Mesenchymal stem cell (in vitro differentiated cells and primary cell): ENCODE measurements around the gene ABCB4.

Source experiments
- DNase-seq: peaks from one replicate; pipeline ENCODE4 v3.0.0-alpha.2; 2013
- H2AFZ ChIP-seq: one replicate; pipeline ENCODE4 v1.6.1; 2013; ENCODE audit warnings: low read depth, mild to moderate bottlenecking, control low read depth, inconsistent platforms, low read length, moderate library complexity
- H2AK5ac ChIP-seq: 2 replicates; pipeline ENCODE4 v1.6.1; 2013; ENCODE audit warnings: low read length, moderate library complexity, mild to moderate bottlenecking, inconsistent platforms; ENCODE audit not compliant: severe bottlenecking
- H2BK120ac ChIP-seq: one replicate; pipeline ENCODE4 v1.6.1; 2013; ENCODE audit warnings: low read depth, mild to moderate bottlenecking, inconsistent platforms, low read length, moderate library complexity
- H2BK12ac ChIP-seq, 2 experiments: one replicate each; pipeline ENCODE4 v1.6.1; 2013; ENCODE audit warnings: inconsistent platforms in 2 of 2, low read length in 2 of 2, mild to moderate bottlenecking in 2 of 2, moderate library complexity in 2 of 2, control low read depth in 1 of 2
- H2BK15ac ChIP-seq: one replicate; pipeline ENCODE4 v1.6.1; 2013; ENCODE audit warnings: mild to moderate bottlenecking, low read depth, inconsistent platforms; ENCODE audit not compliant: poor library complexity, severe bottlenecking
- H2BK5ac ChIP-seq: 2 replicates; pipeline ENCODE4 v1.6.1; 2013; ENCODE audit warnings: low read depth, mild to moderate bottlenecking, low read length, control low read depth, inconsistent platforms; ENCODE audit not compliant: poor library complexity, severe bottlenecking
- H3K14ac ChIP-seq, 2 experiments: one replicate each; pipeline ENCODE4 v1.6.1; 2013; ENCODE audit warnings: inconsistent platforms in 2 of 2, low read length in 2 of 2, control low read depth in 1 of 2, mild to moderate bottlenecking in 1 of 2, moderate library complexity in 1 of 2
- H3K18ac ChIP-seq, 2 experiments: one replicate each; pipeline ENCODE4 v1.6.1; 2013; ENCODE audit warnings: inconsistent platforms in 2 of 2, low read length in 2 of 2, control low read depth in 1 of 2, low read depth in 1 of 2, mild to moderate bottlenecking in 1 of 2
- H3K23ac ChIP-seq, 2 experiments: one replicate each; pipeline ENCODE4 v1.6.1; 2013; ENCODE audit warnings: inconsistent platforms in 2 of 2, low read length in 2 of 2, mild to moderate bottlenecking in 2 of 2, moderate library complexity in 2 of 2, control low read depth in 1 of 2
- H3K27ac ChIP-seq: 2 replicates; pipeline ENCODE4 v1.5.1; 2013; ENCODE audit warnings: mild to moderate bottlenecking, moderate library complexity, low read length, control low read depth, inconsistent platforms; ENCODE audit not compliant: poor library complexity, severe bottlenecking
- H3K27me3 ChIP-seq, 2 experiments: 2 replicates each; pipeline versions ENCODE4 v1.6.1 to v1.7.0; 2013; ENCODE audit warnings: low read length in 2 of 2, mild to moderate bottlenecking in 2 of 2, moderate library complexity in 2 of 2, control low read depth in 1 of 2, inconsistent platforms in 1 of 2; ENCODE audit not compliant: control insufficient read depth in 1 of 2, insufficient read depth in 1 of 2
- H3K36me3 ChIP-seq, 2 experiments: 2 replicates each; pipeline versions ENCODE4 v1.6.1 to v1.7.0; 2013; ENCODE audit warnings: low read length in 2 of 2, control low read depth in 1 of 2, inconsistent platforms in 1 of 2, low read depth in 1 of 2, mild to moderate bottlenecking in 1 of 2; ENCODE audit not compliant: insufficient read depth in 2 of 2, control insufficient read depth in 1 of 2
- H3K4ac ChIP-seq, 2 experiments: one replicate each; pipeline ENCODE4 v1.6.1; 2013; ENCODE audit warnings: inconsistent platforms in 2 of 2, low read length in 2 of 2, mild to moderate bottlenecking in 2 of 2, moderate library complexity in 2 of 2, control low read depth in 1 of 2, low read depth in 1 of 2
- H3K4me1 ChIP-seq: 2 replicates; pipeline ENCODE4 v1.6.1; 2013; ENCODE audit warnings: low read depth, low read length, control low read depth; ENCODE audit not compliant: control insufficient read depth, insufficient read depth
- H3K4me2 ChIP-seq: 2 replicates; pipeline ENCODE4 v1.6.1; 2013; ENCODE audit warnings: low read length, mild to moderate bottlenecking, inconsistent platforms; ENCODE audit not compliant: poor library complexity, severe bottlenecking
- H3K4me3 ChIP-seq, 2 experiments: 2 replicates each; pipeline versions ENCODE4 v1.5.1 to v1.7.0; 2013; ENCODE audit warnings: low read length in 2 of 2, mild to moderate bottlenecking in 2 of 2, control low read depth in 1 of 2, low read depth in 1 of 2; ENCODE audit not compliant: insufficient read depth in 1 of 2
- H3K79me1 ChIP-seq: replicated peaks from 2 replicates; pipeline ENCODE4 v1.6.1; 2013; ENCODE audit warnings: mild to moderate bottlenecking, control low read depth, low read length, inconsistent platforms; ENCODE audit not compliant: poor library complexity, severe bottlenecking
- H3K9ac ChIP-seq: 2 replicates; pipeline ENCODE4 v1.7.0; 2013; ENCODE audit warnings: mild to moderate bottlenecking, low read length, moderate library complexity
- H3K9me3 ChIP-seq: 2 replicates; pipeline ENCODE4 v1.7.0; 2013; ENCODE audit warnings: mild to moderate bottlenecking, low read length; ENCODE audit not compliant: control insufficient read depth
- H4K8ac ChIP-seq: one replicate; pipeline ENCODE4 v1.6.1; 2013; ENCODE audit warnings: inconsistent platforms, mild to moderate bottlenecking, low read length, moderate library complexity
- H4K91ac ChIP-seq: one replicate; pipeline ENCODE4 v1.6.1; 2013; ENCODE audit warnings: mild to moderate bottlenecking, low read length, inconsistent platforms
- WGBS: methylation state at CpG from one replicate; pipeline ENCODE4 v1.1.7; 2013; ENCODE audit warnings: mixed read lengths; 5-methylcytosine and 5-hydroxymethylcytosine counted together

The ABCB4 gene

DNA sequence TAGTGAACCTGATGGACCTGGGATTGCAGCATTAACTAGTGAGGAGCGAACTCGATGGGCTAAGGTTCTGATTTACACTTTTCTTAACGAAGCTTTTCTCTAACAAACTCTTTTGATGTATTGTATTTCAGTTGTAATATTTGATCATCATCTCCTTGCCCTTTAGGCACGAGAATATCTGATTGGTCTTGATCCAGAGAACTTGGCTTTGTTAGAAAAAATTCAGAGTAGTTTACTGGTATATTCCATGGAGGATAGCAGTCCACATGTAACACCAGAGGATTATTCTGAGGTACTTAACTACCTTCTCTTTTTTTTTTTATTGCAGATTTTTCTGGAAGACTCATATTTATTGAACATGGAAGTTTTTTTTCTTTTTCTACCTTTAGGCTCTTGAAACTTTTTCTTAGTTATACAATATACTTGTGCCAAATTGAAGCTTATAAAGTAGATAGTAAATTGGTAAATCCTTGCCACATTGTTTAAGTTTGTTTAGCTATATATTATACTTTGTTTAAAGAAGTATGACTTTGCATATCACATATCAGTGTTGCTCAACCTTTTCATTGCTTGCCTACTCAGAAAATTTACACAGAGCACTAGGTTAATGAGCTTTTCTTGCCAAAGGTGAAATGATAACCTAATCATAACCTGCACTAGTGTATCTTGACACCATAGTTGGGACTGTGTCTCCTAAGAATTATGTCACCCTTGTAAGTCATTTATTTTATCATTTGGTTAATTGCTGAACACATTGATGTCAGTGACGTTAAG, 99.6 kb downstream of the ABCB4 start:
- Histone ChIP-seq H2BK120ac (no peak overlapping the region), H3K79me1 (no peaks in the 10 kb centered on the region), H2BK15ac (no peak overlapping the region), H3K23ac (no peak overlapping the region), H3K9me3 (no peaks in the 10 kb centered on the region), H3K18ac (no peak overlapping the region), H3K14ac (no peak overlapping the region), H3K4me2 (no peak overlapping the region), H2AFZ (no peak overlapping the region), H2BK5ac (no peak overlapping the region), H3K27me3 (no peaks in the 10 kb centered on the region), H2AK5ac (no peak overlapping the region), H3K4ac (no peak overlapping the region), H3K4me3 (no peak overlapping the region), H3K27ac (no peak overlapping the region), H4K91ac (no peak overlapping the region), H3K36me3 (peaks cover 0 to 4% of the 10 kb centered on the region in 2 experiments), H3K9ac (no peak overlapping the region), H2BK12ac (no peak overlapping the region), H4K8ac (no peak overlapping the region), H3K4me1 (no peaks in the 10 kb centered on the region)
- no peak for DNase-seq
- WGBS = 100% methylated on average over 3 of the region's 5 CpGs

DNA sequence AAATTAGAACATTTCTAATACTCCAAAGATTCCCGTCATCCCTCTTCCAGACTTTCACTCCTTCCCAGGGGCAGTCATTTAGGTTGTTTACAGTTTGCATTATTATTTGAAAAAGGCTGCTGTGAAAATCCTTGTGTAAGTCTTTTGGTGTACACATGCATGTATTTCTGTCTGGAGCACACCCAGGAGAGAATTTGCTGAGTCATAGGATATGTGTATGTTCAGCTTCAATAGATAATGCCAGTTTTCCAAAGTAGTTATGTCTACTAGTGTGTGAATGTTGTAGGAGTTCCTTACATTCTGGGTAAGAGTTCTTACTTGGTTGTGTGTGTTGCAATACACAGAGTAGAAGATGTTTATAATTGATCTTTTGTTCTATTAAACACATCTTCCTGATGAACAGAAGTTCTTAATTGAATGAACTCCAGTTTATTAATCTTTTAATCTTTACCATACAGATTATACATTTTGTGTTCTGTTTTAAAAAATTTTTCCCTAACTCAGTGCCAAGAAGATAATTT, 104.8 kb downstream of the ABCB4 start:
- H3K27me3 ChIP-seq = no peaks in the 10 kb centered on the region
- no peak overlapping the region for H2AFZ ChIP-seq
- H3K36me3 ChIP-seq = peaks cover under 1 to 13% of the 10 kb centered on the region in 2 experiments
- no peaks in the 10 kb centered on the region for H3K79me1 ChIP-seq
- H3K9me3 ChIP-seq = no peaks in the 10 kb centered on the region
- no peak overlapping the region for H3K4me2 ChIP-seq
- H3K14ac ChIP-seq = no peak overlapping the region
- H4K8ac ChIP-seq = no peak overlapping the region
- no peaks in the 10 kb centered on the region for H3K4me1 ChIP-seq
- H3K23ac ChIP-seq = no peak overlapping the region
- no peak overlapping the region for H4K91ac ChIP-seq
- H3K9ac ChIP-seq = no peak overlapping the region
- DNase-seq = peak; percentile 58
- H2BK120ac ChIP-seq = no peak overlapping the region
- no peak overlapping the region for H3K18ac ChIP-seq
- no peak overlapping the region for H3K4me3 ChIP-seq
- no peak overlapping the region for H2AK5ac ChIP-seq
- no peak overlapping the region for H3K27ac ChIP-seq
- no peak overlapping the region for H2BK15ac ChIP-seq
- H2BK5ac ChIP-seq = no peak overlapping the region
- no peak overlapping the region for H2BK12ac ChIP-seq
- no CpG with 5 or more reads among the region's 1 CpG for WGBS
- no peak overlapping the region for H3K4ac ChIP-seq

DNA sequence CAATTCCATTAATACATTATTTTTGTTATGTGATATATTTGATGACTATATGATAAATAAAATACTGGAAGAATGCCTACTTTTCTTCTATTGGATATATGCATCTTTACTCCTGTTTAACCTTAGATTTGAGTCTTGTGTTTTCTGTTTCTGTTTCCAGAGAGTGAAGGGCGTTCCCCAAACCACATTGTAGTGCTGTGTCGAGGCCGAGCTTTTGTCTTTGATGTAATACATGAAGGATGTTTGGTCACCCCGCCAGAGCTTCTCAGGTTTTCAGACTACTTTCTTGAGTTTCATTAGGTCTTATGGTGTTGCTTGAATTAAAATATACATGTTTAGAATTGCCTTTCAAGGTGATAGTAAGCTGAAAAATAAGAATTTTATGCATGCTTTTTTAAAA, 106.3 kb downstream of the ABCB4 start:
- DNase-seq = no peak
- Histone ChIP-seq H3K4me2 (no peak overlapping the region), H2BK5ac (no peak overlapping the region), H3K4ac (no peak overlapping the region), H3K4me3 (no peak overlapping the region), H3K14ac (no peak overlapping the region), H2BK15ac (no peak overlapping the region), H3K4me1 (no peaks in the 10 kb centered on the region), H3K79me1 (no peaks in the 10 kb centered on the region), H2BK12ac (no peak overlapping the region), H4K8ac (no peak overlapping the region), H3K18ac (no peak overlapping the region), H3K23ac (no peak overlapping the region), H3K27me3 (no peaks in the 10 kb centered on the region), H3K27ac (no peak overlapping the region), H2AK5ac (no peak overlapping the region), H3K9me3 (no peaks in the 10 kb centered on the region), H4K91ac (no peak overlapping the region), H2AFZ (no peak overlapping the region), H3K36me3 (peaks cover 2 to 13% of the 10 kb centered on the region in 2 experiments), H3K9ac (no peak overlapping the region), H2BK120ac (no peak overlapping the region)
- WGBS = 99% methylated on average over 4 of the region's 4 CpGs

DNA sequence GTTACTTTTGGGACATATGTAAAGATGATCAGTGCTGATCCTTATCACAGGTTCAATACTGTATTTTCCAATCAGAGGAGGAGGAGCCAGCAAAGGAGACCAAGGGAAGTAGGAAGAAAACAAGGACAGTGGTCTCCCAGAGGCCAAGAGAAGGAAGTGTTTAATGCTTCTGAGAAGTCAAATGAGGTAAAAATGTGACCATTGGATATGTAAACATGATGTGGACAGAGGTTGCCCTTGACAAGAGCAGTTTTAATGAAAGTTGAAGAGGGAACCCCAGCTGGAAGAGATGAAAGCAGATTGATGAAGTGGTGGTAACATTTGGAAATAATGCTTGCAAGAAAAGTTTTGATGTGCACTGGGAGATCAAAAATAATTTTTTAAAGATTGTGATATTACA, 111.2 kb downstream of the ABCB4 start:
- Histone ChIP-seq H3K9ac (no peak overlapping the region), H2BK5ac (no peak overlapping the region)

More for the DNA sequence above, 111.2 kb downstream of the ABCB4 start:
- no peaks in the 10 kb centered on the region for H3K4me1 ChIP-seq
- H3K4me3 ChIP-seq = no peak overlapping the region
- H3K4me2 ChIP-seq = no peak overlapping the region
- H4K91ac ChIP-seq = no peak overlapping the region
- H2AFZ ChIP-seq = no peak overlapping the region
- no peak overlapping the region for H4K8ac ChIP-seq
- H2BK120ac ChIP-seq = no peak overlapping the region
- no peak overlapping the region for H3K27ac ChIP-seq
- H3K36me3 ChIP-seq = peaks cover 2 to 28% of the 10 kb centered on the region in 2 experiments
- H3K18ac ChIP-seq = no peak overlapping the region
- H2BK12ac ChIP-seq = no peak overlapping the region
- no peaks in the 10 kb centered on the region for H3K27me3 ChIP-seq
- no peak for DNase-seq
- no peak overlapping the region for H3K14ac ChIP-seq
- no peak overlapping the region for H2BK15ac ChIP-seq
- no peak overlapping the region for H3K23ac ChIP-seq
- no peak overlapping the region for H3K4ac ChIP-seq
- H3K79me1 ChIP-seq = no peaks in the 10 kb centered on the region
- no peak overlapping the region for H2AK5ac ChIP-seq
- H3K9me3 ChIP-seq = no peaks in the 10 kb centered on the region
